NCI-H2227 treated with DMSO at 0.1 percent for 48 hours (cell line): ENCODE data around the gene CDK19.
"Not testable (repeated sequence)": the region's sequence is repeated elsewhere in the genome, so short reads cannot be mapped to it uniquely, and the experiment has no call there.

Experiments used
- DNase-seq: peaks from one replicate; lab custom pipeline; 2025; lab: John Stamatoyannopoulos, UW

CDK19 gene

DNA sequence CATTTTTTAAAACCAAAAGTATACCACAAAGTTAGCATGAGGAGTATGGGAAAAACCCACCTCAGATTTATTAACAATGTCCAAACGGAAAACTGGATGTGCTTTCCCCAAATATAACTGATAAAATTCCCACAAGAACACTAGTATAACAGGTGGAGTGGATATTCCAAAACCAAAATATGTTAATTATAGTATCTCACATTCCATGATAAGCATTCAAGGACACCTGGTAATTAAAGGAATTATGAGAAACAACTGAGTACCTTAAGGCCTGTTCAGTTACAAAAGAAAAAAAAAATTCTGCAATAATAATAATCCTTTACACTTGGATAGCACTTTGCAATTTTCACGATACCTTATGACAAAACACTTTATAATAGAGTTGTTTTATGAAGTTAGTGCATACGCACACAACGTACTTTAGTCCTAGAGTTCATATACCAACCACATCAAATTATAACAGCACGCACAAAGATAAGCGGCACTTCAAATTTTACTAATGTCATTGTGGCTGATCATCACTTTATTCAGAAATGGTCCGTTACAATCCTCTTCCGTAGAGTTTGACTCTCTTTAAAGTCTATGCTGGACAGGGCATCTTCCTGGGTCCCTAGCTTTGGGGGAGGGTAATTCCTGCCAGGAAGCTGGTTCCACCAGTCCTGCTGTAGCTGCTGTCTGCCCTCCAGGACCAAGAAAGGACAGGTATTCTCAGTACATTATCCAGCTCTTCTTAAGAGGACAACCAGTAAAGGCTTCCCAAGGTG lies 1.7 kb downstream of the CDK19 start:
- DNase-seq = no peak

DNA sequence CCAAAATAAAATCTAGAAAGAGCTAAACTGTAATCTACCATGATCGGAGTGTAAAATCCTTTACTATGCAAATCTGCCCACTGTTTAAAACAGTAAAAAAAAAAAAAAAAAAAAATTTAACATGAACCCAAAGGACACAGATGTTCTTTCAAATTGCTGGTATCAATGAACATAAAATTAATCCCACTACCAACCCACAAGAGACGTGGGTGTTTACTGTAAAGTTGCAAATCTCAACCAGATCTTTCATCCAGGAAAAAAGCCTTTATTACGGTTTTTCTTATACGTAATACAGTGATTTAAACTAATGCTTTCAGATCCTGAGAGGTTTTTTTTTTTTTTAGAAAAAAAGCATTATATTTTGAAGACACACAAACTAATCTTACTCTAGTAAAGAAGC lies 2.5 kb downstream of the CDK19 start:
- DNase-seq = no peak

DNA sequence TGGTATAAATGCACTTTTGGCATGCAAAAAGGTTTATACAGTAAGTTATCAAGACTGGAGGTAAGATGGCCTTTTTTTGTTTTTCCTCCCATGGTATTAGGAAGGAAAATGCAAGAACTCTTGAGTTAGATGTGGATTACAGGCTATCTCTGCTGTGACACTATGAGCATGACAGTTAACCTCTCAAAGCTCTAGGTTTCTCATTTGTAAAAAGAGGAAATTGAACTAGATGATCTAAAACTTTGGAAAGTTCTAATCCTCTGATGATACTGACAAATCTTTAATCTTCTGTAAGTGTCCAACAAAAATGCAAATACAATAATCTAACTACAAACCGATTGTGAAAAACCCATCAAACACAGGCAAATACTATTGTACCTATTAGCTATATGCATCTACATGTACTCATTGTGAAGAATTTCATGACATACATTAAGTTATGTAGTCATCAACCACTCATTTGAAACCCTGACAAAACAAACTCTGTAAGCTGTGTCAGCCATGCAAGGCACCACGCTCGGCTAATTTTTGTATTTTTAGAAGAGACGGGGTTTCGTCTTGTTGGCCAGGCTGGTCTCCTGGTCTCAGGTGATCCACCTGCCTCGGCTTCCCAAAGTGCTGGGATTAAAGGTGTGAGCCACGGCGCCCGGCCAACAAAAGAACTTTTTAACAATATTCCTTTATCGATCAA lies 4.2 kb downstream of the CDK19 start:
- no peak for DNase-seq

DNA sequence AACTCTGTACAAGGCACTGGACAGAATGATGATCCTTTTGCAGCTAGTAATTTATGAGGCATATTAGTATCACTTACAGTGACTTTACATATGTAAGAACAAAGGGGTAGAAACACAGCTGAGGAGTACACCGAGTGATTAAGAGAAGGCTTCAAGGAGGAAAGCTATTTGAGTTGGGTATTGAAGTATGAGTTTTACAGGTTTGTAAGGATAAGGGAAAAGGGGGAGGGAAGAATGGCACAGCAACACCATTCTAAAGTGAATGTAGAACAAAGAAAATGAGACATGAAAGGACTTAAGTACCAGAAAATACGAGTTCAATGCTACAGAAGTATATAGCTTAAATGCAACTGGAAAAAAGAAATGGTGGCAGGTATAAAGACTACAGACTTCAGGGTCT lies 5.5 kb downstream of the CDK19 start:
- DNase-seq = no peak

DNA sequence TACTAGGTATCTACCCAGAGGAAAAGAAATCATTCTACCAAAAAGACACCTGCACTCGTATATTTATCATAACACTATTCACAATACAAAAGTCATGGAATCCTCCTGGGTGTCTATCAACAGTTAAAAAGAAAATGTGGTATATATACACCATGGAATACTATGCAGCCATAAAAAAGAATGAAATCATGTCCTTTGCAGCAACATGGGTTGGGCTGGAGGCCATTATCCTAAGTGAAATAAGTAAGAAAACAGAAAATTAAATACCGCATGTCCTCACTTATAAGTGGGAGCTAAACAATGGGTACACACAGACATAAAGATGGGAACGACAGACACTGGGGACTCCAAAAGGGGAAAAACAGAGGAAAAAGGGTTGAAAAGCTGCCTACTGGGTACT lies 13.1 kb downstream of the CDK19 start:
- not testable (repeated sequence) for DNase-seq

DNA sequence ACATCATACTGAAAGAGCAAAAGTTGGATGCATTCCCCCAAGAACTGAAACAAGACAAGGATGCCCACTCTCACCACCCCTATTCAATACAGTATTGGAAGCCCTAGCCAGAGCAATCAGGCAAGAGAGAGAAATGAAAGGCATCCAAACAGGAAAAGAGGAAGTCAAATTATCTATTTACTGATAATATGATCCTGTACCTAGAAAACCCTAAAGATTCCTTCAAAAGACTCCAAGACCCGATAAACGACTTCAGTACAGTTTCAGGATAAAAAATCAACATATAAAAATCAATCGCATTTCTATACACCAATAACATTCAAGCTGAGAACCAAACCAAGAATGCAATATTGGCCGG lies 14.5 kb downstream of the CDK19 start:
- DNase-seq = no peak

DNA sequence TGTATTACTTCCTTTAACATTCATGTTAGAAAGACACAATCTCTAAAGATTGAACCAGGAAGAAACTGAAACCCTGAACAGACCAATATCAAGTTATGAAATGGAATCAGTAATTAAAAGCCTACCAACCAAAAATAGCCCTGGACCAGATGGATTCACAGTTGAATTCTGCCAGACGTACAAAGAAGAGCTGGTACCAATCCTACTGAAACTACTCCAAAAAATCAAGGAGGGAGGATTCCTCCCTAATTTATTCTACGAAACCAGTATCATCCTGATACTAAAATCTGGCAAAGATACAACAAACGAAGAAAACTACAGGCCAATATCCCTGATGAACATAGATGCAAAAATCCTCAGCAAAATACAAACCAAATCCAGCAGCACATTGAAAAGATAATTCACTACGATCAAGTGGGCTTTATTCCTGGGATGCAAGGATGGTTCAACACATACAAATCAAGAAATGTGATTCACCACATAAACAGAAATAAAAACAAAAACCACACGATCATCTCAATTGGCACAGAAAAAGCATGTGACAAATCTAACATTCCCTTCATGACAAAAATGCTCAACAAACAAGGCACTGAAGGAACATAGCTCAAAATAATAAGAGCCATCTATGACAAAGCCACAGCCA lies 15.0 kb downstream of the CDK19 start:
- DNase-seq = no peak

DNA sequence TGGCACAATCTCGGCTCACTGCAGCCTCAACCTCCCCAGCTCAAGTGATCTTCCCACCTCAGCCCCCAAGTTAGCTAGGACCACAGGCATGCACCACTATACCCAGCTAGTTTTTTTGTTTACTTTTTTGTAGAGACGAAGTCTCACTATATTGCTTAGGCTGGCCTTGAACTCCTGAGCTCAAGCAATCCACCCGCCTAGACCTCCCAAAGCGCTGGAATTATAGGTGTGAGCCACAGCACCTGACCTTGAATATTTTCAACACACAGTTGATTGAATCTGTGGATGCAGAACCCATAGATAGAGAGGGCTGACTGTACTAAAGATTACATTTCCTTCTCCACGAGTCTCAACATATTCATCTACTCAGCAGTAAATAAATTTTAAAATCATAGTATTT lies 15.6 kb downstream of the CDK19 start:
- no peak for DNase-seq

DNA sequence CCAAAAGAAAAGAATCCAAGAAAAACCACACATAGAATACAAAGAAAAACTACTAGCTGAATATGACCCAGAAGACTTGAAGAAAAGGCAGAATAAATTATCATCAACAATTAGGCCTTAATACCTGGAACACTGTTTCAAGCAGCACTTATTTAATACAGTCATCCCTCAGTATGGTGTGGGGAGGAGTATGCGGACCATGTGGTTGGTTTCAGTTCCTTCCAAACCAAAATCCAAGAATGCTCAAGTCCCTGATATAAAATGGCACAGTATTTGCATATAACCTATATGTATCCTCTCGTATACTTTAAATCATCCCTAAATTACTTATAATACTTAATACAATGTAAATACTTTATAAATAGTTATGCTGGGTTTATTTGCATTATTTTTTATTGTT lies 16.1 kb downstream of the CDK19 start:
- no peak for DNase-seq

DNA sequence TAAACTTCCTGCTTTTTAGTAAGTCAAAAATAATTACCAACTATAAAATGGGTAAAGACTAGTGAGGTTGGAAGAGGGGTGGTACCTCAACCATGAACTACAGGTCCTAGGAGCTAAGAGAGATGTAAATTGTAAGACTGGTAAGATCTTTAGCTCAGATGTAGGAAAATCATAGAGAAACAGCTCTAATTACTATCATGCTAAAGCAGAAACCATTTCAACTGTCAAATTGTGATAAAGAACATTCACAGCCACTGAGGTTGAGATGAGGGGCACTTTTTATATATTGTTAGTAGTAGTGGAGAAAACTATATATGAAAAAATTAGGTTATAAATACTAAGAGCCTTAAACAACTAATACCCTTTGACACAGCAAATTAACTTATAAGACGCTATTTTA lies 20.0 kb downstream of the CDK19 start:
- DNase-seq = no peak

DNA sequence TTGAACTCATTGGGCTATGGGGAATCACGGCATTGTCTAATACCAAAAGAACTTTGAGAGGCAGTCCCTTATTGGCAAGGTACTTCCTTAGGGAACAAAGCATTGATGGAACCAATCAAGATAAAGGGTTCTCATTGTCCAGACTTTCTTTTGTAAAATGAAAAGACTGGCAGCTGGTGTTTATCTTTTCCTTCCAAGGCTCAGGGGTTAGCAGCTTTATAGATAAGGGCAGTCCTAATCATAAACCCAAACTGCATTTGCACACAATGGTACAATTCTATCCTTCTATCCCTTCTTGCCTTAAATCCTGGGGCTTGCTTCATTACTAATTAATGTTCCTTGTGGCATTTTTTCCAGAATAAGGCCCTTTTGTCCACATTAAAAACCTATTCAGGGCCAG lies 28.6 kb downstream of the CDK19 start:
- DNase-seq = no peak

DNA sequence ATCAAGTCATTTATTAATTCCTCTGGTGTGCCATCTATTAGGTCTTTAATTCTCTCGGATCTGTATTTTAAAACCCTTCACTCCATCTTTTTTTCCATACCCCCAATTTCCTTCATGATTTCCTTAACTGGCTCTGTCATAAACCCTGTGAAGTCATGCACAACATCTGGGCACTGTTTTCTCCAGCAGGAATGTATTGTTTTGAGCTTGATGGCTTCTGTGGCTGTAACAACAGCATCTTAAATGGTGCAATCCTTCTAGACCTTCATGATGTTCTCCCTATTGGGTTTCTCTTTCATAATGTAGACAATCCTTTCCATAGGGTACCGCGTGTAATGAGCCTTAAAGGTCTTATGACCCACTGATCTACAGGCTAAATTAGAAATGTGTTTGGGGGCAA lies 29.0 kb downstream of the CDK19 start:
- DNase-seq = no peak

DNA sequence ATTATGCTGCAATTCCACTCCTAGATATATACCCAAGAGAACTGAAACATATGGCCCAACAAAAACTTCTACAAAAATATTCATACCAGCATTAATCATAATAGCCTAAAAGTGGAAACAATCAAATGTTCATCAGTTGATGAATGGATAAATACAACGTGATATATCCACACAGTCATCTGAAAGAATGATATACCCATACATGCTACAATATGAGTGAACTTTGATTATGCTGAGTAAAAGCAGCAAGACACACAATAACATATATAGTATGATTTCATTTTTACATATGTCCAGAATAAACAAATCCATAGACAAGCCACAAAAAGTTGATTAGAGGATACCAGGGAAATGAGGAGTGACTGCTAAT lies 30.7 kb downstream of the CDK19 start:
- no peak for DNase-seq

DNA sequence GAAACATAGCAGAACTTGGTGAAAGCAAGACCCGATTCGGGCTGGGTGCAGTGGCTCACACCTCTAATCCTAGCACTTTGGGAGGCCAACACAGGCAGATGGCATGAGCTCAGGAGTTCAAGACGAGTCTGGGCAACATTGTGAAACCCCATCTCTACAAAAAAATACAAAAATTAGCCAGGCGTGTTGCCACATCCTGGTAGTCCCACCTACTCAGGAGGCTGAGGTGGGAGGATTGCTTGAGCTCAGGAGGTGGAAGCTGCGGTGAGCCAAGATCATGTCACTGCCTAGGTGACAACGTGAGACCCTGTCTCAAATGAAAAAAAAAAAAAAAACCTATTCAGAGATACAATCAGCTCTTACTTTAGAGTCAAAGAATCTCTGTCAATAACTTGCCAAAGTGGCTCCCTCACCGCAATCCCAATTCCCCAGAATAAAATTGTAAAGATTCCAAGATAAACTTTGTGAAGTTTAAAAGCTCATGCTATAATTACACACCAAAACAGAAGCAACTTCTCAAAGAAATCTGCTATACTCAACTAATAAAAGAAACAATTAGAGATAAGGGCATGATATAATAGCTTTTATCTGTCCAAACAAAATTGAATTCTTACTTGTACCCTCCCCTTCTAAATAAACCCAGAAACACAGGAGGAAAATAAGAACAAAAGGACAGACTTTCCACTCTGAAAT lies 33.6 kb downstream of the CDK19 start:
- DNase-seq = no peak

DNA sequence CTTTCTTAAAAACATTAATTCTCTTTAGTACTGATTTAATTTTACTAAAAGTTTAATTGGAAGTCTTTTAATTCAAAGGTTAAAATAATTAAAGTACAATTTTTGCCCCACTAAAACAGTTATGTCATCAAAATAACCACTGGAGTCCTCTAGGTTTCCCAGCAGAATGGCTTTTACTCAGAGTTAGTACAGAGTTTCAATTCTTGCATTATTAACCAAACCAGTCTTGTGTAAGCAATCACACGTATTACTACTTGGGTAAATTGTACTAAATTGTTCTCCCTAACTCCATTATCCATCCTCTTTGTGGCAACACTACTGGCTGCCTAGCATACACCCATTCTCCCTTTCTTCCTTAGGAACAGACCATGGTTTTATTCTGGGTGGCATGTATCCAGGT lies 36.9 kb downstream of the CDK19 start:
- DNase-seq = no peak

DNA sequence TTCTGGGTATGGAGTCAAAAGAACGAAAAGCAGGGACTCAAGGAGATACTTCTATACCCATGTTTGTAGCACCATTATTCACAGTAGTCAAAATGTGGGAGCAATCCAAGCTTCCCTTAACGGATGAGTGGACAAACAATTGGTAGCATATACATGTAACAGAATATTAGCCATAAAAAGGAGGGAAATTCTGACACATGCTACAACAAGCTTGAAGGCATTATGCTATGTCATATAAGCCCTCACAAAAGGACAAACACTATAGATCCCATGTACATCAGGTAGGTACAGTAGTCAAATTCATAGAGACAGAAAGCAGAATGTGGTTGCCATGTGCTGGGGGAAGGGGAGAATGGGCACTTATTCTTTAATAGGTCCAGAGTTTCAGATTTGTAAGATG lies 37.6 kb downstream of the CDK19 start:
- no peak for DNase-seq

DNA sequence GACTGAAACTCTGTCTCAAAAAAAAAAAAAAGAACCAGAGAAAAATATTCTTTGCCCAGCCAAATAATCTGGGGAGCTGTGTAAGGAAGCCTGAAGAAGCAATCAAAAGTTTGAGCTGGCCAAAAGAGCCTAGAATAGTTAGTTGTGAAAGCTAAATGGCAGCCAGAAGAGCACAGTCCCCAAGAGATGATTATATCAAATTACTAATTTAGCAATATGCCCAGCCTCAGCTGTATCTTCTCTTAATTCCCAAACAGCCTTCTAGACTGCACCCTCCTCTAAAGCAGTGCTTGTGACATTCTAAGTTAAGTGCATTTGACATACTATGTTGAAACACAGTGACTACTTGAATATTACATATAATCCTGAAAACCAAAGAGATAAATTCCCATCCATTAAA lies 38.9 kb downstream of the CDK19 start:
- no peak for DNase-seq

DNA sequence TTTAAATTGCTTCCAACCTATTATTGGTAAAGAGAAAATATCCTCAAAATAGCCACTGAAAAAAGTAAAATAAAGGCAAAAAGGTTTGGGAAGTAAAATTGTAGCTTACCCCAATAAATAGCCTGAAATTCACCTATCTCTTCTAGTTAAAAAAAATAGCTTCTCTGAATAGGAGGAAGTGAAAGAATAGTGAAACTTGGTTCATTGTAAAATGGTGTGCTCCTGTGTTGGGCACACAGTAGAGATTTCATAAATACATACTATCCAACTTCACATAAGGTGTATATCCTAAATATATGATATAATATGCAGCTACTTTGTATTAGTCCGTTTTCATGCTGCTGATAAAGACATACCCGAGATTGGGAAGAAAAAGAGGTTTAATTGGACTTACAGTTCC lies 45.3 kb downstream of the CDK19 start:
- no peak for DNase-seq

DNA sequence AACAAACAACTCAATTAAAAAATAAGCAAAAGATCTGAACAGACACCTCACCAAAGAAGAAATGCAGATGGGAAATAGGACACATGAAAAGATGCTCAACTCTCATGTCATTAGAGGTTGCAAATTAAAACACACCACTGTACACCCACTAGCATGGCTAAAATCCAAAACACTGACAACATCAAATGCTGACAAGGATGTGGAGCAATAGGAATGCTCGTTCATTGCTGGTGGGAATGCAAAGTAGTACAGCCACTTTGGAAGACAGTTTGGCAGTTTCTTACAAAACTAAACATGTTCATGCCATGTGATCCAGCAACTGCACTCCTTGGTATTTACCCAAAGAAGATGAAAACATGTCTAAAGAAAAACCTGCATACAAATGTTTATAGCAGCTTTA lies 47.2 kb downstream of the CDK19 start:
- no peak for DNase-seq

DNA sequence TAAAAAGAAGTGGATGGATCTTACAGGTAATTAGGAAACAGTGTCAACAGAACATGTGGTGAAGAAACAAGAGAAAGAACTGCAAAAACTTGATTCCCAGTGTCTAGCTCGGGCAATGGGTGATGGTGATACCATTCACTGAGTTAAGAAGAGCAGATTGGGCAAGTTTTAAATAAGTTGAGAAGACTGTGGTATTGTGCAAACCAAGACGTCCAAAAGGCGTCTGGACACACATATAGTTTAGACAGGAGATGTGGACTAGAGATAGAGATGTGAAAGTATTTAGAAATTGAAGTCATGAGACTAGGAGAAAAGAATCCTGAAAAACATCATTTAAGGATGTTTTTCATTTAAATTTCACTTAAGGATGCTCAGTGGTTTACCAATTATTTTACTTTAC lies 53.9 kb downstream of the CDK19 start:
- no peak for DNase-seq

DNA sequence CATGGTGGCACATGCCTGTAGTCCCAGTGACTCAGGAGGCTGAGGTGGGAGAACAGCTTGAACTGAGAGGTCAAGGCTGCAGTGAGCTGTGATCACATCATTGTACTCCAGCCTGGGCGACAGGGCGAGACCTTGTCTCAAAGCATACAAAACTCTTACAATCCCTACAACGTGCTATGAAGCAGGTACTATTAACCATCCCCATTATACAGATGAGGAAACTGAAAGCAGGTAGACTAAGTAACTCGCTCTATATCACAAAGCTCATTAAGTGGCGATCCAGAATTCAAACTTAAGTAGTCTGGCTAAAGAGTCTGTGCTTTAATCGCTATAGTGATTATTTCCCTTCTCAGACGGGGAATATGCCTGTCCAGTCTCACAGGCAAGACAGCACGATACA lies 54.7 kb downstream of the CDK19 start:
- DNase-seq = no peak

DNA sequence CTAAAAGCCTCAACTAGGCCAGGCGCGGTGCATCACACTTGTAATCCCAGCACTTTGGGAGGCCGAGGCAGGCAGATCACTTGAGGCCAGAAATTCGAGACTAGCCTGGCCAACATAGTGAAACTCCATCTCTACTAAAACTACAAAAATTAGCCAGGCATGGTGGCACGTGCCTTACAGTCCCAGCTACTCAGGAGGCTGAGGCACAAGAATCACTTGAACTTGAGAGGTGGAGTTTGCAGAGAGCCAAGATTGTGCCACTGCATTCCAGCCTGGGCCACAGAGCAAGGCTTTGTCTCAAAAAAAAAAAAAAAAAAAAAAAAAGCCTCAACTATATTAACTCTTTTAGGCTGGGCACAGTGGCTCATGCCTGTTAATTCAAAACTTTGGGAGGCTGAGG lies 55.2 kb downstream of the CDK19 start:
- DNase-seq = not testable (repeated sequence)

DNA sequence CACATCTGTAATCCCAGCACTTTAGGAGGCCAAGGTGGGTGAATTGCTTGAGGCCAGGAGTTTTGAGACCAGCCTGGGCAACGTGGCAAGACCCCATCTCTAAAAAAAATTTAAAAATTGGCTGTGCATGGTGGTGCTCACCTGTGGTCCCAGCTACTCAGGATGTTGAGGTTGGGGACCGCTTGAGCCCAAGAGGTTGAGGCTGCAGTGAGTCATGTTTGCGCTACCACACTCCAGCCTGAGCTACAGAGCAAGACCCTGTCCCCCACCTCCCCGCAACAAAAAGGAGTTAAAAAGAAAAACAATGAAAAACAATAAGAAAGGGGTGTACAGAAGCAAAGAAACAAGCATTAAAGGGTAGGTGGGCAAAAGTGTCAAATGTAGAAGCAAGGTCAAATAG lies 57.3 kb downstream of the CDK19 start:
- no peak for DNase-seq
